Thyroid gland (tissue), 4 donors: Measurements from ENCODE around the gene BCAS3.

Experiments used
- CTCF ChIP-seq, 6 experiments: fragments of 200-600 bp in 3 of 6; fragments of 450-650 bp in 3 of 6; sonication (generic) in 3 of 6; IDR thresholded peaks; one replicate each; pipeline ENCODE4 v1.5.1; 2016 to 2019; ENCODE audit warnings: antibody characterized with exemption in 6 of 6, mild to moderate bottlenecking in 2 of 6, inconsistent platforms in 1 of 6, moderate library complexity in 1 of 6
- POLR2A ChIP-seq, 2 donors: fragments of 450-650 bp; IDR thresholded peaks; one replicate each; pipeline ENCODE4 v1.6.1; 2017; ENCODE audit warnings: antibody characterized with exemption in 2 of 2, mild to moderate bottlenecking in 2 of 2, moderate library complexity in 1 of 2

- TF ChIP-seq CTCF (IDR thresholded peaks at IDR 0.05): no peak
- no peak for TF ChIP-seq POLR2A (IDR thresholded peaks at IDR 0.05)
Observed at GRCh38 chr17:61216066-61216465, 538.4 kb downstream of the BCAS3 start.
